ENCODE measurements around the gene SLC49A4.

SLC49A4 gene

GRCh38 chr3:122776675-122777468, 18.0 kb upstream of the SLC49A4 start:
- no peak overlapping the region for H3K4me3 ChIP-seq
- TF ChIP-seq FOXP2 (optimal IDR thresholded peaks at IDR 0.05; ENCODE audit: control extremely low read depth, extremely low read length, insufficient read depth) (no peak), POLR2AphosphoS5 (IDR thresholded peaks at IDR 0.05; ENCODE audit: borderline replicate concordance, low read depth, low read length) (no peak), EZH2 (IDR thresholded peaks at IDR 0.05) (no peak)
- DNase-seq (ENCODE audit: low read depth, low spot score) = no peak
- no peak overlapping the region for H3K27ac ChIP-seq
- H3K9ac ChIP-seq (ENCODE audit: insufficient read length) = no peak overlapping the region
- H3K9me3 ChIP-seq (ENCODE audit: low read depth, low read length) = no peaks in the 10 kb centered on the region
- H3K36me3 ChIP-seq (ENCODE audit: insufficient read depth, low read length) = no peaks in the 10 kb centered on the region

DNA sequence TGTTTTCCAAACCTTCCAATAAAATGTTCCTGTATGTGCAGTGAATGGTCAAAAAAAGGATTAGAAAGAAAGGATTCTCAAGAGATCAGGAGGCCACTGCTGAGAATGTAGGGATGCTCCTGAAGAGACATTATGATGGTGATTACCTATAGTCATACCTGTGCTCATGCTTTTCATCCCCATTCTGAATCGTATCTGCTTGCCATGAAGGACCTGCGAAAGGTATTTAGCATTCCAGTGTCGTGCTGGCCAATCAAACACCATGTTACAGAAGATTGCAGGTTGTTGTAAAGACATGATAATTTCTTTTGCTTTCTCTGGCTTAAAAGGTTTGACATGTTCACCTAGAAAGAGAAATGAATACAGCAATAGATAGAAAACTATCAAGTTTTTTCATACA, 17.3 kb upstream of the SLC49A4 start:
- Histone ChIP-seq H3K9me3 (ENCODE audit: low read depth, low read length) (no peaks in the 10 kb centered on the region), H3K36me3 (ENCODE audit: insufficient read depth, low read length) (no peaks in the 10 kb centered on the region), H3K9ac (ENCODE audit: insufficient read length) (no peak overlapping the region), H3K27ac (no peak overlapping the region), H3K4me3 (no peak overlapping the region)
- no peak for TF ChIP-seq EZH2 (IDR thresholded peaks at IDR 0.05)
- no peak for TF ChIP-seq POLR2AphosphoS5 (IDR thresholded peaks at IDR 0.05; ENCODE audit: borderline replicate concordance, low read depth, low read length)
- TF ChIP-seq FOXP2 (optimal IDR thresholded peaks at IDR 0.05; ENCODE audit: control extremely low read depth, extremely low read length, insufficient read depth) = no peak
- DNase-seq (ENCODE audit: low read depth, low spot score) = no peak

GRCh38 chr3:122782804-122783203, 12.1 kb upstream of the SLC49A4 start:
- no peak for DNase-seq (ENCODE audit: low read depth, low spot score)
- no peaks in the 10 kb centered on the region; the same call in 1 of the 2 replicates for H3K36me3 ChIP-seq (ENCODE audit: insufficient read depth, low read length)
- H3K9me3 ChIP-seq (ENCODE audit: low read depth, low read length) = no peaks in the 10 kb centered on the region
- no peak overlapping the region for H3K4me3 ChIP-seq
- no peak for TF ChIP-seq EZH2 (IDR thresholded peaks at IDR 0.05)
- TF ChIP-seq FOXP2 (optimal IDR thresholded peaks at IDR 0.05; ENCODE audit: control extremely low read depth, extremely low read length, insufficient read depth) = no peak
- TF ChIP-seq POLR2AphosphoS5 (IDR thresholded peaks at IDR 0.05; ENCODE audit: borderline replicate concordance, low read depth, low read length) = no peak
- H3K27ac ChIP-seq = no peak overlapping the region
- H3K9ac ChIP-seq (ENCODE audit: insufficient read length) = no peak overlapping the region

GRCh38 chr3:122784436-122784835, 10.4 kb upstream of the SLC49A4 start:
- Histone ChIP-seq H3K4me3 (no peak overlapping the region), H3K9ac (ENCODE audit: insufficient read length) (no peak overlapping the region), H3K27ac (no peak overlapping the region), H3K36me3 (ENCODE audit: insufficient read depth, low read length) (no peaks in the 10 kb centered on the region; the same call in 1 of the 2 replicates), H3K9me3 (ENCODE audit: low read depth, low read length) (no peaks in the 10 kb centered on the region)
- TF ChIP-seq FOXP2 (optimal IDR thresholded peaks at IDR 0.05; ENCODE audit: control extremely low read depth, extremely low read length, insufficient read depth) (no peak), POLR2AphosphoS5 (IDR thresholded peaks at IDR 0.05; ENCODE audit: borderline replicate concordance, low read depth, low read length) (no peak), EZH2 (IDR thresholded peaks at IDR 0.05) (no peak)
- DNase-seq (ENCODE audit: low read depth, low spot score) = no peak

GRCh38 chr3:122785231-122785630, 9.6 kb upstream of the SLC49A4 start:
- Histone ChIP-seq H3K9me3 (ENCODE audit: low read depth, low read length) (no peaks in the 10 kb centered on the region), H3K27ac (no peak overlapping the region), H3K9ac (ENCODE audit: insufficient read length) (no peak overlapping the region), H3K36me3 (ENCODE audit: insufficient read depth, low read length) (no peaks in the 10 kb centered on the region; the same call in 1 of the 2 replicates), H3K4me3 (no peak overlapping the region)
- TF ChIP-seq EZH2 (IDR thresholded peaks at IDR 0.05) = no peak
- TF ChIP-seq FOXP2 (optimal IDR thresholded peaks at IDR 0.05; ENCODE audit: control extremely low read depth, extremely low read length, insufficient read depth) = no peak
- no peak for TF ChIP-seq POLR2AphosphoS5 (IDR thresholded peaks at IDR 0.05; ENCODE audit: borderline replicate concordance, low read depth, low read length)
- DNase-seq (ENCODE audit: low read depth, low spot score) = no peak

DNA sequence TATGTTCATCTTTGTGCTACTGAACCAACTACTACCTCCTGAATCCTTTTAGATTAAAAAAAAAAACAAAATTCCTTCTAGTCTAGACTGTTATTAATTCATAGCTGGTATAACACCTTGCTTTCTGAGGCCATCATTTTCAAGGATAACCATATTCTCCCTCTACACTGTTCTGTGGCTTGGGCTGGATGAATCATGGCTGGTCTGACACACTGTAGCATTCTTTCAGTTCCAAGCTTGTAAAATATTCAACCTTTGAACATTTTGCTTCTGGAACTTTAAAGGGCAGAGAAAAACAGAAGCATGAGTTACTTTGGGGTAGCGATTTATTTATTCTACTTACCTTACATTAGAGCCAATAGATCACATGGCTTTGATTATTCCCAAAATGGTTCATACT, 8.8 kb upstream of the SLC49A4 start:
- no peak for DNase-seq (ENCODE audit: low read depth, low spot score)
- no peak overlapping the region for H3K27ac ChIP-seq

GRCh38 chr3:122787872-122788271, 7.0 kb upstream of the SLC49A4 start:
- Histone ChIP-seq H3K27ac (no peak overlapping the region), H3K9me3 (ENCODE audit: low read depth, low read length) (no peaks in the 10 kb centered on the region), H3K36me3 (ENCODE audit: insufficient read depth, low read length) (no peaks in the 10 kb centered on the region; the same call in 1 of the 2 replicates), H3K9ac (ENCODE audit: insufficient read length) (no peak overlapping the region), H3K4me3 (no peak overlapping the region)
- DNase-seq (ENCODE audit: low read depth, low spot score) = no peak
- TF ChIP-seq POLR2AphosphoS5 (IDR thresholded peaks at IDR 0.05; ENCODE audit: borderline replicate concordance, low read depth, low read length) = no peak
- TF ChIP-seq EZH2 (IDR thresholded peaks at IDR 0.05) = no peak
- TF ChIP-seq FOXP2 (optimal IDR thresholded peaks at IDR 0.05; ENCODE audit: control extremely low read depth, extremely low read length, insufficient read depth) = no peak

More for the DNA sequence above, 8.8 kb upstream of the SLC49A4 start:
- Histone ChIP-seq H3K36me3 (ENCODE audit: insufficient read depth, low read length) (no peaks in the 10 kb centered on the region; the same call in 1 of the 2 replicates), H3K9me3 (ENCODE audit: low read depth, low read length) (no peaks in the 10 kb centered on the region), H3K4me3 (no peak overlapping the region), H3K9ac (ENCODE audit: insufficient read length) (no peak overlapping the region)
- TF ChIP-seq EZH2 (IDR thresholded peaks at IDR 0.05) = no peak
- no peak for TF ChIP-seq FOXP2 (optimal IDR thresholded peaks at IDR 0.05; ENCODE audit: control extremely low read depth, extremely low read length, insufficient read depth)
- no peak for TF ChIP-seq POLR2AphosphoS5 (IDR thresholded peaks at IDR 0.05; ENCODE audit: borderline replicate concordance, low read depth, low read length)

GRCh38 chr3:122789585-122790273, 5.1 kb upstream of the SLC49A4 start:
- Histone ChIP-seq H3K9ac (ENCODE audit: insufficient read length) (no peak overlapping the region), H3K27ac (no peak overlapping the region), H3K4me3 (no peak overlapping the region), H3K9me3 (ENCODE audit: low read depth, low read length) (no peaks in the 10 kb centered on the region), H3K36me3 (ENCODE audit: insufficient read depth, low read length) (no peaks in the 10 kb centered on the region; the same call in 1 of the 2 replicates)
- DNase-seq (ENCODE audit: low read depth, low spot score) = no peak
- TF ChIP-seq POLR2AphosphoS5 (IDR thresholded peaks at IDR 0.05; ENCODE audit: borderline replicate concordance, low read depth, low read length) (no peak), FOXP2 (optimal IDR thresholded peaks at IDR 0.05; ENCODE audit: control extremely low read depth, extremely low read length, insufficient read depth) (no peak), EZH2 (IDR thresholded peaks at IDR 0.05) (no peak)

Measured in SK-N-MC (cell line).